GM19397 (cell line): Measurements from ENCODE around the gene IFNA5.

ENCODE experiments used
- ATAC-seq: cut with Tn5 transposase; IDR thresholded peaks from one replicate; pipeline ENCODE4 v1.9.1; 2021; ENCODE audit warnings: mild to moderate bottlenecking, moderate library complexity; ENCODE audit not compliant: unreplicated experiment

The IFNA5 gene

DNA sequence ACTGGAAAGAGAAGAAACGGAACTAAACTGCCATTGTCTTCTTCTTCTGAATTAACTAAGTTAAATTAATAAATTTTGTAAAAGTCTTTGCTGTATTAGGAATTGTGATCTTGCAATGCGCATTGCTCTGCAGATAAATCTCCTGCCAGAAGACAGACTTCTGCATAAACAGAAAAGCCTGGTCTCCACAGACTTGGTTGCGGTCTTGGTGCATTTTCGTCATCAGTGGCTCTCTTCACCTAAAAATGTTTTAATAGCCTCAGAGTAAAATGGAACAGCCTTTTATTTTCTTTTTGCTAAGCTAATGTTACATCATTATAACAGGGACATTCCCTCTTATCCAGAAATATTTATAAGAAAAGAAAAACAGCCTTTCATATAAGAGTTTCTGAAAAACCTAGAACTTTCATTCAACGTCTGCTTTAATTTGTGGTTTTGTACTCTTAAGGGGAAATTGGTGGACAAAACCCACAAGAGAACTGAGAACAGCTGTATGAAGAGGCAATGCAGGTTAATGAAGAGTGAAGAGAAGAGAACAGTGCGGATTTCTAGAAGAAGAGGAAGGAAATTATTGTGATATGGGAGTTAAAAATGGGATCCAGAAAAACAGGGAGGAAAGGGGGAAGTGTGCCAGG is 10.1 kb downstream of the IFNA5 start:
- ATAC-seq: peak; percentile 74

DNA sequence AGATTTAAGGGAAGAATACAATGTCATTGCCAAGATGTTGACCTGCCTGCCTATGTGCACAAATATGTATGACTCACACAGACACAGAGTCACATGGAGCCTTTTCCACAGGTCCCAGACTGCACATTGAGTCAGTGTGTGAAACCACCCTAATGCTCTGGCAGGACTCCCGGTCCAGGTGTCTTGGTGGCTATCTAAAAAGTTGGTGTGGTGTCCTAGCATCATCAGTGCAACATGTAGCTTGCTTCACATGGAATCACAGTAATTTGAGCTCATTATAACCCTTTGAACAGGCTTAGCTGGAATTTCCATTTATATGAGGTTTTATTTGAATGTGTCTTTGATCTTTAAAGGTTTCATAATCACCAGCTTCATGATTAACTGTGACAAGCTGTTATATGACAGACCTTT is 10.7 kb downstream of the IFNA5 start:
- peak; percentile 63 for ATAC-seq

DNA sequence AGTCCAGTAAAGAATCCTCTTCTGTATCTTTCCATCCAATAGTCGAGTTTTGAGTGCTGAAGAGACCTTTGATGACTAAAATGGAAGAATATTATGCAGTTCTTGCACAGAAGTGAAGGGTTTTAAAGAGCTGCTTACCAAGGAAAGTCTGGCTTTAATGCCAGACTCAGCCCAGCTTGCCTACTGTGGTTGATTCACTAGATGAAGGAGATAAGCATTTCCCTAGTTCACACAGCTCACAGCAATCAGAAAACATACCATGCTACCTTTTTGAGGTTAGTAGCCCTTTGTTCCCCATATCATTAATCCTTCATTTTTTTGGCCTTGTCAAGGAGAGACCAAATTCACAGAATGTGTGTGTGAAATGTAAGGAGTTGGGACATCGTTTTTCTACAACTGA is 15.3 kb downstream of the IFNA5 start:
- no peak for ATAC-seq

DNA sequence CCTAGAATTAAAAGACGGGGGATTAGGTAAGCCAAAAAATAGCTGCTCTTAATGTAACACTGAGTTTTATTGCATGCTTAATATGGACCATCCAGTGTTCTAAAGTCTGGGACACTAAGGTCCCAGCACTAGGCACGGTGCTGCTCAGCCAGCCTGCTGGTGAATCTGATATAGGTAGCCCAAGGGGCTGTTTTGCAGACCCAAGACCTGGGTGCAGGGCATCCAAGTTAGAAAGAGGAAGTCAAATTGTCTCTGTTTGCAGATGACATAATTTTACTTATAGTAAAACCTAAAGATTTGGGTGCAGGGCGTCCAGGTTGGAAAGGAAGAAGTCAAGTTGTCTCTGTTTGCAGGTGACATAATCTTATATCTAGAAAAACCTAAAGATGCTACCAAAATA is 17.8 kb downstream of the IFNA5 start:
- ATAC-seq: no peak

DNA sequence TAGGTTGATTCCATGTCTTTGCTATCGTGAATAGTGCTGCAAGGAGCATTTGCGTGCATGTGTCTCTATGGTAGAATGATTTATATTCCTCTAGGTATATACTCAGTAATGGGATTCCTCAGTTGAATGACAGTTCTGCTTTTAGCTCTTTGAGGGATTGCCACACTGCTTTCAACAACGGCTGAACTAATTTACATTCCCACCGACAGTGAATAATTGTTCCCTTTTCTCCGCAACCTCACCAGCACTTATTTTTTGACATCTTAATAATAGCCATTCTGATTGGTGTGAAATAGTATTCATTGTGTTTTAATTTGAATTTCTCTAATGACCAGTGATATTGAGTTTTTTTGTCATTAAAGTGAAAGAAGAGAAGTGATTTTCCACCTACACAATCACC is 18.5 kb downstream of the IFNA5 start:
- no peak for ATAC-seq

DNA sequence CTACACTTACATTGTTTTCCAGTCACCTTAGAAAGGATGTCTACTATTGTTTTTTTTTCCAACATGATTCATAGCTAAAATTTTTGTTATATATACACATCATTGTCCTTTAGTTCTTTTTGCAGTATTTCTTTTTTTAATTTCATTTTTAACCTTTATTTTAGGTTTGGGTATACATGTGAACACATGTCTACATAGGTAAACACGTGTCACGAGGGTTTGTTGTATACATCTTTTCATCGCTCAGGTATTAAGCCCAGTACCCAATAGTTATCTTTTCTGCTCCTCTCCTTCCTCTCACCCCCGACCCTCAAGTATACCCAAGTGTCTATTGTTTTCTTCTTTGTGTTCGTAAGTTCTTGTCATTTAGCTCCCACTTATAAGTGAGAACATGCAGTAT is 19.0 kb downstream of the IFNA5 start:
- no peak for ATAC-seq

DNA sequence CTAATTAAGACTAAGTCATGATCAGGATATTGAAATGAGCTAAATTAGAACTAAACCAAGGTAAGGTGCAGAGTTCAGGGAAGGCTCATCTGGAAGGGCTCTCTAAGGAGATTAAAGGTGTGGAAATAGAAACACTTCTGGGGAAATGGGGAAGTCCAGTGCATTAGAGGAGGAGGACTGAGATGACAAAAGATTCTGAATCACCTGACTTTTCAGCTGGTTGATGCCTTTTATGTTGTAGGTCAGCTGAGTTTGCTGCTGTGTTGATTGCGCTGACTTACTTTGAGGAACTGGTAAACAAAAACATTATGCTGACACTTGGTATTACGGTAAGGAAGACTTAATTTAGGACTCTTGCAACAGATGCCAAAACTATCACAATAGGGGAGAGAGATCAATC is 23.8 kb downstream of the IFNA5 start:
- ATAC-seq: no peak

DNA sequence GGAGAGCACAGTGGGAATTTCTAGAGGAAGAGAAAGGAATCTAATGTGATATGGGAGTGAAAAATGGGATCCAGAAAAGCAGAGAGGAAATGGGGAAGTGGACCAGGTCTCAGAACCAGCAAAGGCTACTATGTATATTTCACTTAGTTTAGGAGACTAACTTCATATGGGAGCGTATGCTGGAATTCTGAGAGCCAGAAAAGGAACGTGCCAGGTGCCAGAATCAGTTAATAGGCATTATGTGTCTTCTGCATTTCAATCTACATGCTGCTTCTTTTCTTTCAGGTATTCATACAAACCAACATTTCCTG is 36.8 kb downstream of the IFNA5 start:
- ATAC-seq: no peak

DNA sequence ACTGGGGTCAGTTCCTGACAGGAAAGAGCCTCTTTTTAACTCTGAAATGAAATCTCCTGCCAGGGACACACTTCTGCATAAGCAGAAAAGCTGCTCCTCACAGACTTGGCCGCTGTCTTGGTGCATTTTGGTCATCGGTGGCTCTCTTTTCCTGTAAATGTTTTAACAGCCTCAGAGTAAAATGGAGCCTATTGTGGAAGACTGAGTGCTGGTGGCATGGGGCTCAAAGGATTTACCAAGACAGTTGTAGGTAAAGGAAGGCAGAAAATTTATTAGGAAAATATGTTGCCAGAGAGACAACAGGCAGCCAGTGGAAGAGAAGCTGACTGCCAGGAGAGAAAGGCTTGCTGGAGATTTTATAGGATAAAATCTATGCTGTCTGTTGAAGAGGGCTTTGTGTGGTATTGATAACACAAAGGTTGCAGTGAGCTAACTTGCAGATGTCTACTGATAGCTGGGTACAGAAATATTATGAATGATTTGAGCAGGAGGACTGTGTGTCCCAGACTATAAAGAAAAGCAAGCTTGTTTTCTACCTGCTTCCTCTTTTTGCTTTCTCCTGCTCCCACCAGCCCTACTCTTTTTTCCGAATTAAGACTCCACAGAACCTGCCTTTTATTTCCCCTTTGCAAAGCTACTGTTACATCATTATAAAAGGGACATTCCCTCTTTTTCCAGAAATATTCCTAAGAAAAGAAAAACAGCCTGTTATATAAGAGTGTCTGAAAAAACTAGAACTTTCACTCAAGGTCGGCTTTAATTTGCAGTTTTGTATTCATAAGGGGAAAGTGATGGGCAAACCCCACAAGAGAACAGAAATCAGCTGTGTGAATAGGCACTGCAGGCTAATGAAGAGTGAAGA is 37.4 kb downstream of the IFNA5 start:
- ATAC-seq: peak; percentile 41

DNA sequence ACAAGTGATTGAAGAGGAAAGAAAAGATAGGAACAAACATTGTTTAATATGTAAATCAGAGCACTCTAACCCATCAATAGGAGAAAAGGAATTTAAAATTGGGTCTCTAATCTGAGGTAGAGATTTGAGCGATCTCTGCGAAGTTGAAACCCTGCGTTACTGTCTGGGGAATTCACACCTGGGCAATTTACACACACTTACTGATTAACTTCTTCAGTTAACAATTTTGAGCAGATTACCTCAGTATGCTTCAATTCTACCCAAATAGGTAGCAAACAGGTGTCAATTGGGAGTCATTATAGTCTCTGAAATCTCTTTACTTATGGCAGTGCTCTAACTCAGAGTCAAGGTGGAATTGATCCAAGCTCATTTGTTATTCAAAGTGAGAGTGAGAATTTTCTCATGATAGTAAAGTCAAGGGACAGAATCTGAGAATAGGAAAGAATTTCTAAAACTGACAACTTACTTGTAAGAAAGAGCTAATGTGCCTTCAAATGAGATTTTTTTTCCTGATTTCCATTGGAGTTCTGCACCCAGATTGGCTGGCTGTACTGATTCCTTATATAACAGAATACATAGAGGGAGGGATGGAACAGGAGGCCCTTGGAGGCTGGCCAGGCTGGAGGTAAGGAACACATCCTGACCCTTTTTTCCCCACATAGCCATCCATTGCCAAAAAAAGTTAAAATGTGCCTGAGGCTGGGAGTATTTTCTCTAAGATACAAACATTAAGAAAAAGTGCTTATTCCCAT is 38.2 kb downstream of the IFNA5 start:
- no peak for ATAC-seq

DNA sequence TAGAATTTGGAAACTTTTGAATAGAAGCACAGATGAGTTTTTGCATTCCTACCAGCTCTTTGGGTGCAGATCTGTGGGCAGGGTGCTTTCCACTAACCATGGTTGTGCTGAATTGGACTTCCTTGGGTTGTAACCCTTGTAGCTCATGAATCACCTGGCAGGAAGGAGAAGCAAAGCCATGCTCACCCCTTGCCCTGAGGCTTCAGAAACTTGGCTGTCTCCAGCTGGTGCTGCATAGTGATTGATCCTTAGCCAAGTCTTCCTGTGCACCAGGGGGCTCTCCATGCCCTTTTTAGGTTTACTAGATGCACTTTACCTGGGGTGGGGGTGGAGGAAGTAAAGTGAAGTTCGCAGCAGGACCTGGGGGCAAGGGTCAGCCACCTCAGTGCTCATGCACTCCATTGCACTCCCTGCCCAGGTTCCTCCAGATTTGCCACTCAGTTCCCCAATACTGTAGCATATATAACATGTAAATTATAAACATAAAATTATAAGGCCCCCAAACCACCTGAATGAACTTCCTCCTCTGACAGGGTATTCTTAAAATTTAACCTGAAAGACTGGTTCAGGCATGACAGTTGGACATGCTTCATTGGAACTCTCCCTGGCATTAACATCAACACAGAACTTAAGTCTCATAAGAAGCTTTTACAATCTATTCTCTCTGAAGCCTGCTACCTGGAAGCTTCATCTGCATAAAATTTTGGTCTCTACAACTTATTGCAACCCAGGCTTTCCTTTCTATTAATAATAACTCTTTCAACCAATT is 39.5 kb downstream of the IFNA5 start:
- ATAC-seq: peak; percentile 60

DNA sequence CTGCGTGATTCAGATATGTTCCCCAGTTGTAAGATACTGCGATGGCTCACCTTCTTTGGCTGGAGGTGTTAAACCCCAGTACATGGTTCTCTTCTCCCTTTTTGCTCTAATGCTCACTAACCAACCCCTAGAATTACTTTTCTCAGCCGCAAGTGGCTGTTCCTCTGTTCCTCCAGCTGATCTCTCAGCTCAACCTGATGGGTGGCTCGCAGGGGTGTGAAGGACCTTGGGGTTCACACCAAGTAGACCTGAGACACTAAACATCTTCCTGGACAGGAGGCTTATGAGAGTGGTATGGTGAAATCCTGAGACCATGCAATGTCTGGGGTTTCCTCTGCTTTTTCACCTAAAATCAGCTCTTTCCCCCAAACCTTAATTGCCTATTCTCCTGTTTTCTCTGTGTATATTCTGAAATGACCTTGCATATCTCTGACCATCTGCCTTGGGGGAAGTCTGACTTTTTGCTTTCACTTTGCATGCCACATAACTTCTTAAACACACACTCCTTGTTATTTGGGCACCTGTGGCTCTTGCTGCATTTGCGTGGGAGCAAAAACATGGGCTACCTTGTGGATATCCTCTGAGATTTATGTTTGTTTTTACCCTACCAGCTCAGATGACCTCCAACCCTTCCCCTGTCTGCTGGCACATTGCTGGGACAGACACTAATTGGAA is 49.4 kb downstream of the IFNA5 start:
- peak; percentile 51 for ATAC-seq
